ENCODE results near the gene NOXA1. TPM values are rescaled to one million over a fixed set of nuclear protein-coding genes. Genes with fewer than 3 reads are reported as not detected.

Gene NOXA1
- total and polyA plus RNA-seq, 2 donors (not counting 1 experiment from before 2014, with no cell fraction given) = 0.08 to 0.66 TPM

- Histone ChIP-seq H4K20me1 (ENCODE audit: control insufficient read depth, extremely low read depth, insufficient read depth, low read length) (no peaks in the 10 kb centered on the region), H3K4me1 (ENCODE audit: control insufficient read depth, extremely low read depth, insufficient read depth, low read length) (peaks cover 3% of the 10 kb centered on the region), H3K9ac (ENCODE audit: insufficient read depth, low read length) (no peak overlapping the region), H3K27ac (ENCODE audit: insufficient read depth, low read length) (no peak overlapping the region), H3K4me2 (ENCODE audit: extremely low read depth, insufficient read depth, low read length) (peak overlapping the region; percentile 90), H3K79me2 (ENCODE audit: control insufficient read depth, insufficient read depth, low read length) (peaks cover 3% of the 10 kb centered on the region), H3K9me3 (ENCODE audit: control insufficient read depth, insufficient read depth, low read depth, low read length) (no peaks in the 10 kb centered on the region), H3K27me3 (ENCODE audit: control insufficient read depth, insufficient read depth, low read length) (no peaks in the 10 kb centered on the region), H3K4me3 (replicated peaks in 1 of 4; ENCODE audit: control extremely low read depth in 1 of 4, insufficient read depth in 1 of 4, low read depth in 3 of 4, low read length in 4 of 4) (peak overlapping the region; percentile 56 to 79 (median 72)), H2AFZ (ENCODE audit: low read length) (no peak overlapping the region), H3K36me3 (ENCODE audit: control insufficient read depth, insufficient read depth, low read length) (peaks cover 16% of the 10 kb centered on the region)
- no peak for TF ChIP-seq EZH2 (IDR thresholded peaks at IDR 0.05; ENCODE audit: low read length, missing control alignments)
- TF ChIP-seq CTCF (conservative IDR thresholded peaks at IDR 0.05 in 1 of 2, IDR thresholded peaks at IDR 0.05 in 1 of 2; ENCODE audit: low read depth in 1 of 2, low read length in 2 of 2) = no peak
- DNase-seq (ENCODE audit: low read depth in 2 of 2) = no peak
These were observed 34.4 kb downstream of the NOXA1 start for GRCh38 chr9:137457406-137458193.

- Histone ChIP-seq H4K20me1 (ENCODE audit: control insufficient read depth, extremely low read depth, insufficient read depth, low read length) (no peaks in the 10 kb centered on the region), H3K36me3 (ENCODE audit: control insufficient read depth, insufficient read depth, low read length) (peaks cover 12% of the 10 kb centered on the region), H3K79me2 (ENCODE audit: control insufficient read depth, insufficient read depth, low read length) (peaks cover 3% of the 10 kb centered on the region), H3K27ac (ENCODE audit: insufficient read depth, low read length) (peak overlapping the region; percentile 71), H3K4me1 (ENCODE audit: control insufficient read depth, extremely low read depth, insufficient read depth, low read length) (peaks cover 3% of the 10 kb centered on the region), H3K9me3 (ENCODE audit: control insufficient read depth, insufficient read depth, low read depth, low read length) (no peaks in the 10 kb centered on the region), H3K4me2 (ENCODE audit: extremely low read depth, insufficient read depth, low read length) (peak overlapping the region; percentile 90), H3K27me3 (ENCODE audit: control insufficient read depth, insufficient read depth, low read length) (no peaks in the 10 kb centered on the region), H3K4me3 (replicated peaks in 1 of 4; ENCODE audit: control extremely low read depth in 1 of 4, insufficient read depth in 1 of 4, low read depth in 3 of 4, low read length in 4 of 4) (peak overlapping the region; percentile 56 to 79 (median 72)), H2AFZ (ENCODE audit: low read length) (no peak overlapping the region), H3K9ac (ENCODE audit: insufficient read depth, low read length) (peak overlapping the region; percentile 77)
- DNase-seq (ENCODE audit: low read depth in 2 of 2) = peak in 1 of 2 donors; percentile 33
- TF ChIP-seq CTCF (conservative IDR thresholded peaks at IDR 0.05 in 1 of 2, IDR thresholded peaks at IDR 0.05 in 1 of 2; ENCODE audit: low read depth in 1 of 2, low read length in 2 of 2) (no peak), EZH2 (IDR thresholded peaks at IDR 0.05; ENCODE audit: low read length, missing control alignments) (no peak)
These were observed 35.3 kb downstream of the NOXA1 start for GRCh38 chr9:137458194-137459151.

- DNase-seq (ENCODE audit: low read depth in 2 of 2) = peak; percentile 80 to 91
- peaks cover 3% of the 10 kb centered on the region for H3K79me2 ChIP-seq (ENCODE audit: control insufficient read depth, insufficient read depth, low read length)
- H4K20me1 ChIP-seq (ENCODE audit: control insufficient read depth, extremely low read depth, insufficient read depth, low read length) = no peaks in the 10 kb centered on the region
- H3K36me3 ChIP-seq (ENCODE audit: control insufficient read depth, insufficient read depth, low read length) = peaks cover 12% of the 10 kb centered on the region
- H3K9ac ChIP-seq (ENCODE audit: insufficient read depth, low read length) = peak within 1 kb of the TSS; percentile 77
- peak within 1 kb of the TSS; percentile 90 for H3K4me2 ChIP-seq (ENCODE audit: extremely low read depth, insufficient read depth, low read length)
- peak within 1 kb of the TSS; percentile 71 for H3K27ac ChIP-seq (ENCODE audit: insufficient read depth, low read length)
- no peaks in the 10 kb centered on the region for H3K9me3 ChIP-seq (ENCODE audit: control insufficient read depth, insufficient read depth, low read depth, low read length)
- peak within 1 kb of the TSS; percentile 56 to 79 (median 72) for H3K4me3 ChIP-seq (replicated peaks in 1 of 4; ENCODE audit: control extremely low read depth in 1 of 4, insufficient read depth in 1 of 4, low read depth in 3 of 4, low read length in 4 of 4)
- H3K27me3 ChIP-seq (ENCODE audit: control insufficient read depth, insufficient read depth, low read length) = no peaks in the 10 kb centered on the region
- TF ChIP-seq EZH2 (IDR thresholded peaks at IDR 0.05; ENCODE audit: low read length, missing control alignments) = no peak
- TF ChIP-seq CTCF (conservative IDR thresholded peaks at IDR 0.05 in 1 of 2, IDR thresholded peaks at IDR 0.05 in 1 of 2; ENCODE audit: low read depth in 1 of 2, low read length in 2 of 2) = no peak
- peaks cover 3% of the 10 kb centered on the region for H3K4me1 ChIP-seq (ENCODE audit: control insufficient read depth, extremely low read depth, insufficient read depth, low read length)
- H2AFZ ChIP-seq (ENCODE audit: low read length) = peak within 1 kb of the TSS; percentile 83
These were observed 36.0 kb downstream of the NOXA1 start, which contains the start of gene NSMF for GRCh38 chr9:137459152-137459600. TSS of gene NSMF (minus strand) at chr9:137459334. CDS start at chr9:137459102, 232 bp downstream.

All from fibroblast of lung (primary cell).